Purkinje cell (primary cell): ENCODE results near the gene GPBAR1. TPM values are rescaled to one million over a fixed set of nuclear protein-coding genes. Genes with fewer than 3 reads are reported as not detected.

Experiments used
- polyA plus RNA-seq: library from polyadenylated mRNA; unstranded; fragments of >200 nt; fragmentation: Nextera tagmentation; gene quantifications from 2 replicates; pipeline ENCODE4 v1.2.1, GENCODE V29; 2014

The GPBAR1 gene
- polyA plus RNA-seq = not detected in 2 replicates

GRCh38 chr2:218260742-218261422, at the start of gene GPBAR1:
Gene GPBAR1 (plus strand): TSS chr2:218261015. CDS start chr2:218262725, 1,710 bp downstream.

GRCh38 chr2:218216674-218217359, 44.0 kb upstream of the GPBAR1 start, which contains the start of gene ARPC2:
Gene ARPC2 (plus strand): TSS chr2:218217189. CDS start chr2:218217471, 282 bp downstream.

GRCh38 chr2:218269900-218270720, 9.3 kb downstream of the GPBAR1 start, which contains the start of the genes AAMP and PNKD:
Gene AAMP (minus strand): TSS chr2:218270137. CDS start chr2:218270086, 51 bp downstream.
Gene PNKD (plus strand): TSS chr2:218270519. CDS start chr2:218270536, 17 bp downstream.

GRCh38 chr2:218292048-218293014, 31.5 kb downstream of the GPBAR1 start, which contains the start of gene TMBIM1:
Gene TMBIM1 (minus strand): TSS chr2:218292503. CDS start chr2:218282141, 10,362 bp downstream.

Other genes with a start within 250 kb of the GPBAR1 start
- gene RUFY4, start 191.8 kb upstream of the GPBAR1 start, polyA plus RNA-seq = not detected in 2 replicates
- gene CXCR2, start 135.0 kb upstream of the GPBAR1 start, polyA plus RNA-seq = not detected in 2 replicates
- not detected in 2 replicates for gene CXCR1, start 94.1 kb upstream of the GPBAR1 start, polyA plus RNA-seq
- 196 and 197 TPM in 2 replicates for gene ARPC2, start 43.8 kb upstream of the GPBAR1 start, polyA plus RNA-seq
- 11.2 and 13.6 TPM in 2 replicates for gene AAMP, start 9.1 kb downstream of the GPBAR1 start, polyA plus RNA-seq
- 64.9 and 85.9 TPM in 2 replicates for gene PNKD, start 9.5 kb downstream of the GPBAR1 start, polyA plus RNA-seq
- 0.97 and 3.5 TPM in 2 replicates for gene TMBIM1, start 31.5 kb downstream of the GPBAR1 start, polyA plus RNA-seq
- gene CATIP, start 95.8 kb downstream of the GPBAR1 start, polyA plus RNA-seq = not detected in 2 replicates
- gene SLC11A1, start 121.3 kb downstream of the GPBAR1 start, polyA plus RNA-seq = not detected in 2 replicates
- 0.30 and 1.3 TPM in 2 replicates for gene CTDSP1, start 138.9 kb downstream of the GPBAR1 start, polyA plus RNA-seq
- gene VIL1, start 158.1 kb downstream of the GPBAR1 start, polyA plus RNA-seq = not detected in 2 replicates